ENCODE results near the gene RDM1.

The RDM1 gene

GRCh38 chr17:35872196-35872980 lies 58.2 kb downstream of the RDM1 start:
- DNase-seq (no peak), ATAC-seq (ENCODE audit: insufficient read depth, low read depth) (no peak)
- no peak overlapping the region for H3K4me2 ChIP-seq (ENCODE audit: insufficient read depth, low read length)
- H3K79me2 ChIP-seq (ENCODE audit: insufficient read depth, low read length): no peaks in the 10 kb centered on the region
- no peak overlapping the region for H3K4me3 ChIP-seq (ENCODE audit: low read depth in 1 of 2, low read length in 2 of 2)
- no peak overlapping the region for H3K9ac ChIP-seq (ENCODE audit: low read depth, low read length)
- no peak overlapping the region for H2AFZ ChIP-seq (ENCODE audit: low read depth, low read length)
- TF ChIP-seq CTCF (IDR thresholded peaks at IDR 0.05; ENCODE audit: borderline replicate concordance, extremely low read depth, low read length, poor library complexity, severe bottlenecking): no peak
- no peak for TF ChIP-seq EZH2 (IDR thresholded peaks at IDR 0.05; ENCODE audit: borderline replicate concordance, low read depth, low read length, severe bottlenecking)
- H3K9me3 ChIP-seq (ENCODE audit: insufficient read depth, low read length, severe bottlenecking): no peaks in the 10 kb centered on the region
- peaks cover 7% of the 10 kb centered on the region for H3K27me3 ChIP-seq (ENCODE audit: insufficient read depth, low read length, poor library complexity)
- no peaks in the 10 kb centered on the region for H3K36me3 ChIP-seq (ENCODE audit: insufficient read depth, low read length)
- H3K27ac ChIP-seq (ENCODE audit: low read length): no peak overlapping the region
- H4K20me1 ChIP-seq (ENCODE audit: insufficient read depth, low read length): no peaks in the 10 kb centered on the region
- no peaks in the 10 kb centered on the region for H3K4me1 ChIP-seq (ENCODE audit: insufficient read depth, low read length)

- Histone ChIP-seq H4K20me1 (ENCODE audit: insufficient read depth, low read length) (no peaks in the 10 kb centered on the region), H3K79me2 (ENCODE audit: insufficient read depth, low read length) (no peaks in the 10 kb centered on the region), H3K27me3 (ENCODE audit: insufficient read depth, low read length, poor library complexity) (peaks cover 1% of the 10 kb centered on the region), H3K27ac (ENCODE audit: low read length) (no peak overlapping the region), H2AFZ (ENCODE audit: low read depth, low read length) (no peak overlapping the region), H3K9ac (ENCODE audit: low read depth, low read length) (no peak overlapping the region), H3K4me3 (ENCODE audit: low read depth in 1 of 2, low read length in 2 of 2) (no peak overlapping the region), H3K9me3 (ENCODE audit: insufficient read depth, low read length, severe bottlenecking) (no peaks in the 10 kb centered on the region), H3K4me1 (ENCODE audit: insufficient read depth, low read length) (no peaks in the 10 kb centered on the region), H3K36me3 (ENCODE audit: insufficient read depth, low read length) (no peaks in the 10 kb centered on the region), H3K4me2 (ENCODE audit: insufficient read depth, low read length) (no peak overlapping the region)
- peak; percentile 66; the same call in 2 of the 3 replicates for ATAC-seq (ENCODE audit: insufficient read depth, low read depth)
- TF ChIP-seq CTCF (IDR thresholded peaks at IDR 0.05; ENCODE audit: borderline replicate concordance, extremely low read depth, low read length, poor library complexity, severe bottlenecking): peak; percentile 37
- no peak for TF ChIP-seq EZH2 (IDR thresholded peaks at IDR 0.05; ENCODE audit: borderline replicate concordance, low read depth, low read length, severe bottlenecking)
- DNase-seq: peak; percentile 13
These were observed 59.4 kb downstream of the RDM1 start for GRCh38 chr17:35870906-35871819.

GRCh38 chr17:35868737-35869136 lies 61.8 kb downstream of the RDM1 start, which contains the start of gene HEATR9:
TSS of gene HEATR9 (minus strand) at chr17:35868891. CDS start at chr17:35868742, 149 bp downstream.
- Histone ChIP-seq H2AFZ (ENCODE audit: low read depth, low read length) (no peak within 1 kb of the TSS), H3K9me3 (ENCODE audit: insufficient read depth, low read length, severe bottlenecking) (no peaks in the 10 kb centered on the region), H3K4me1 (ENCODE audit: insufficient read depth, low read length) (no peaks in the 10 kb centered on the region), H3K4me2 (ENCODE audit: insufficient read depth, low read length) (no peak within 1 kb of the TSS), H3K27me3 (ENCODE audit: insufficient read depth, low read length, poor library complexity) (no peaks in the 10 kb centered on the region), H4K20me1 (ENCODE audit: insufficient read depth, low read length) (no peaks in the 10 kb centered on the region), H3K9ac (ENCODE audit: low read depth, low read length) (no peak within 1 kb of the TSS), H3K36me3 (ENCODE audit: insufficient read depth, low read length) (no peaks in the 10 kb centered on the region), H3K27ac (ENCODE audit: low read length) (no peak within 1 kb of the TSS), H3K4me3 (ENCODE audit: low read depth in 1 of 2, low read length in 2 of 2) (no peak within 1 kb of the TSS), H3K79me2 (ENCODE audit: insufficient read depth, low read length) (no peaks in the 10 kb centered on the region)
- TF ChIP-seq CTCF (IDR thresholded peaks at IDR 0.05; ENCODE audit: borderline replicate concordance, extremely low read depth, low read length, poor library complexity, severe bottlenecking) (no peak), EZH2 (IDR thresholded peaks at IDR 0.05; ENCODE audit: borderline replicate concordance, low read depth, low read length, severe bottlenecking) (no peak)
- ATAC-seq (ENCODE audit: insufficient read depth, low read depth): no peak
- no peak for DNase-seq

Data from DND-41 (cell line).